GM21576 (cell line): ENCODE measurements around the gene DEPDC4.
A peak's percentile ranks its signal among the peaks of the same experiment; 100 is the strongest.
"Not testable (repeated sequence)": the region's sequence is repeated elsewhere in the genome, so short reads cannot be mapped to it uniquely, and the experiment has no call there.

Experiments
- ATAC-seq: cut with Tn5 transposase; IDR thresholded peaks from one replicate; pipeline ENCODE4 v1.9.1; 2021; ENCODE audit warnings: mild to moderate bottlenecking, moderate library complexity; ENCODE audit not compliant: unreplicated experiment

The DEPDC4 gene

GRCh38 chr12:100266835-100267602 lies at the start of gene DEPDC4, which contains the start of gene SCYL2:
Gene DEPDC4 (minus strand): TSS chr12:100267079. CDS start chr12:100267076, 3 bp downstream.
Gene SCYL2 (plus strand): TSS chr12:100267177. CDS start chr12:100282971, 15,794 bp downstream.
- ATAC-seq = peak; percentile 91

- ATAC-seq = no peak
These were observed 44.4 kb upstream of the DEPDC4 start for GRCh38 chr12:100311317-100311716.

GRCh38 chr12:100308138-100308537 lies 41.3 kb upstream of the DEPDC4 start:
- not testable (repeated sequence) for ATAC-seq

- not testable (repeated sequence) for ATAC-seq
These were observed 37.5 kb upstream of the DEPDC4 start for GRCh38 chr12:100304334-100304733.

- no peak for ATAC-seq
These were observed 37.0 kb upstream of the DEPDC4 start for GRCh38 chr12:100303831-100304230.

GRCh38 chr12:100302081-100302480 lies 35.2 kb upstream of the DEPDC4 start:
- ATAC-seq = no peak

GRCh38 chr12:100295764-100296555 lies 29.1 kb upstream of the DEPDC4 start:
- no peak for ATAC-seq

- not testable (repeated sequence) for ATAC-seq
These were observed 27.5 kb upstream of the DEPDC4 start for GRCh38 chr12:100294366-100294765.

- ATAC-seq = no peak
These were observed 26.1 kb upstream of the DEPDC4 start for GRCh38 chr12:100293017-100293416.

- ATAC-seq = no peak
These were observed 23.1 kb upstream of the DEPDC4 start for GRCh38 chr12:100290016-100290415.

GRCh38 chr12:100289038-100289437 lies 22.2 kb upstream of the DEPDC4 start:
- no peak for ATAC-seq

- ATAC-seq = not testable (repeated sequence)
These were observed 17.7 kb upstream of the DEPDC4 start for GRCh38 chr12:100284556-100284955.

GRCh38 chr12:100279607-100280244 lies 12.8 kb upstream of the DEPDC4 start:
- no peak for ATAC-seq

- no peak for ATAC-seq
These were observed 12.3 kb upstream of the DEPDC4 start for GRCh38 chr12:100279159-100279558.

- no peak for ATAC-seq
These were observed 7.4 kb upstream of the DEPDC4 start for GRCh38 chr12:100274291-100274690.

GRCh38 chr12:100273782-100274181 lies 6.9 kb upstream of the DEPDC4 start:
- no peak for ATAC-seq

GRCh38 chr12:100268835-100269564 lies 2.1 kb upstream of the DEPDC4 start:
- no peak for ATAC-seq

- ATAC-seq = peak; percentile 6
These were observed 863 bp upstream of the DEPDC4 start for GRCh38 chr12:100267603-100268281.

GRCh38 chr12:100266585-100266834 lies 369 bp downstream of the DEPDC4 start:
- peak; percentile 84 for ATAC-seq
